Loucy (cell line): Measurements from ENCODE around the gene PPFIBP2.

Experiments
- H2AFZ ChIP-seq: fragments of 200-600 bp; sonication (generic); 2 replicates; pipeline ENCODE4 v1.6.0; 2016; ENCODE audit warnings: antibody characterized with exemption, mild to moderate bottlenecking, low read length, moderate library complexity
- H3F3A ChIP-seq: fragments of 200-600 bp; 2 replicates; pipeline ENCODE4 v1.6.0; 2016; ENCODE audit warnings: antibody characterized with exemption, low read depth, mild to moderate bottlenecking
- H3K27me3 ChIP-seq: fragments of 200-600 bp; sonication (generic); 2 replicates; pipeline ENCODE4 v1.6.1; 2014; ENCODE audit warnings: low read length, mild to moderate bottlenecking; ENCODE audit not compliant: insufficient read depth, poor library complexity, severe bottlenecking
- H3K36me3 ChIP-seq: fragments of 200-600 bp; sonication (generic); 2 replicates; pipeline ENCODE4 v1.6.1; 2016; ENCODE audit warnings: low read length; ENCODE audit not compliant: insufficient read depth
- H3K4me1 ChIP-seq: fragments of 200-600 bp; sonication (generic); 2 replicates; pipeline ENCODE4 v1.5.1; 2014; ENCODE audit warnings: low read length, mild to moderate bottlenecking; ENCODE audit not compliant: insufficient read depth, poor library complexity, severe bottlenecking
- H3K4me2 ChIP-seq: fragments of 200-600 bp; sonication (generic); 2 replicates; pipeline ENCODE4 v1.6.0; 2014; ENCODE audit warnings: antibody characterized with exemption, low read length, low read depth, mild to moderate bottlenecking; ENCODE audit not compliant: poor library complexity, severe bottlenecking
- H3K4me3 ChIP-seq: fragments of 200-600 bp; sonication (generic); 2 replicates; pipeline ENCODE4 v1.5.1; 2014; ENCODE audit warnings: low read length, mild to moderate bottlenecking, mixed read lengths; ENCODE audit not compliant: poor library complexity, severe bottlenecking
- H3K79me2 ChIP-seq: fragments of 200-600 bp; sonication (generic); 2 replicates; pipeline ENCODE4 v1.6.1; 2014; ENCODE audit warnings: low read length; ENCODE audit not compliant: insufficient read depth
- H3K9ac ChIP-seq: fragments of 200-600 bp; sonication (generic); 2 replicates; pipeline ENCODE4 v1.6.0; 2014; ENCODE audit warnings: mild to moderate bottlenecking, low read depth, low read length, moderate library complexity; ENCODE audit not compliant: poor library complexity, severe bottlenecking
- H3K9me2 ChIP-seq: fragments of 200-600 bp; sonication (generic); replicated peaks from 2 replicates; pipeline ENCODE4 v1.6.1; 2016; ENCODE audit warnings: low read depth, low read length, mixed read lengths
- H3K9me3 ChIP-seq: fragments of 200-600 bp; sonication (generic); 2 replicates; pipeline ENCODE4 v1.6.1; 2014; ENCODE audit warnings: mild to moderate bottlenecking, antibody characterized with exemption, low read length, low read depth; ENCODE audit not compliant: insufficient read depth
- H4K20me1 ChIP-seq: fragments of 200-600 bp; sonication (generic); 2 replicates; pipeline ENCODE4 v1.6.0; 2014; ENCODE audit warnings: antibody characterized with exemption, low read length, mild to moderate bottlenecking; ENCODE audit not compliant: insufficient read depth, poor library complexity, severe bottlenecking
- CTCF ChIP-seq: fragments of 200-600 bp; sonication (generic); conservative IDR thresholded peaks from 2 replicates; pipeline ENCODE4 v1.5.1; 2014; ENCODE audit warnings: mild to moderate bottlenecking, antibody characterized with exemption, low read length
- EZH2phosphoT487 ChIP-seq: fragments of 200-600 bp; IDR thresholded peaks from 2 replicates; pipeline ENCODE4 v1.6.1; 2018; ENCODE audit warnings: antibody characterized with exemption, mild to moderate bottlenecking, moderate library complexity, borderline replicate concordance

The PPFIBP2 gene

GRCh38 chr11:7595016-7595866, 81.4 kb downstream of the PPFIBP2 start:
- no peaks in the 10 kb centered on the region for H3K79me2 ChIP-seq
- H3K27me3 ChIP-seq = peaks cover 6% of the 10 kb centered on the region
- TF ChIP-seq CTCF (no peak), EZH2phosphoT487 (no peak)
- no peaks in the 10 kb centered on the region for H3K9me2 ChIP-seq
- H3K4me2 ChIP-seq = no peak overlapping the region
- H3F3A ChIP-seq = no peaks in the 10 kb centered on the region
- H4K20me1 ChIP-seq = no peaks in the 10 kb centered on the region
- H2AFZ ChIP-seq = no peak overlapping the region
- no peaks in the 10 kb centered on the region for H3K4me1 ChIP-seq
- H3K9me3 ChIP-seq = no peaks in the 10 kb centered on the region
- H3K36me3 ChIP-seq = no peaks in the 10 kb centered on the region
- H3K9ac ChIP-seq = no peak overlapping the region
- no peak overlapping the region for H3K4me3 ChIP-seq

- no peak overlapping the region for H2AFZ ChIP-seq
- no peak overlapping the region for H3K4me3 ChIP-seq
- no peaks in the 10 kb centered on the region for H3F3A ChIP-seq
- H3K79me2 ChIP-seq = no peaks in the 10 kb centered on the region
- no peaks in the 10 kb centered on the region for H3K27me3 ChIP-seq
- H3K9me3 ChIP-seq = no peaks in the 10 kb centered on the region
- no peaks in the 10 kb centered on the region for H3K4me1 ChIP-seq
- H3K4me2 ChIP-seq = no peak overlapping the region
- TF ChIP-seq CTCF = no peak
- no peak overlapping the region for H3K9ac ChIP-seq
- H3K9me2 ChIP-seq = no peaks in the 10 kb centered on the region
- no peaks in the 10 kb centered on the region for H4K20me1 ChIP-seq
- H3K36me3 ChIP-seq = no peaks in the 10 kb centered on the region
These were observed 82.2 kb downstream of the PPFIBP2 start for GRCh38 chr11:7595951-7596350.

- H3K9ac ChIP-seq = no peak overlapping the region
- no peak overlapping the region for H3K4me3 ChIP-seq
- H3K9me2 ChIP-seq = no peaks in the 10 kb centered on the region
- no peaks in the 10 kb centered on the region for H4K20me1 ChIP-seq
- no peaks in the 10 kb centered on the region for H3K79me2 ChIP-seq
- H3K4me2 ChIP-seq = no peak overlapping the region
- no peaks in the 10 kb centered on the region for H3K27me3 ChIP-seq
- no peaks in the 10 kb centered on the region for H3K4me1 ChIP-seq
- H2AFZ ChIP-seq = no peak overlapping the region
- no peak for TF ChIP-seq EZH2phosphoT487
- no peak for TF ChIP-seq CTCF
- no peaks in the 10 kb centered on the region for H3F3A ChIP-seq
- H3K36me3 ChIP-seq = no peaks in the 10 kb centered on the region
- no peaks in the 10 kb centered on the region for H3K9me3 ChIP-seq
These were observed 83.2 kb downstream of the PPFIBP2 start for GRCh38 chr11:7596975-7597391.
